ENCODE data around the gene KRT85. TPM values are rescaled to one million over a fixed set of nuclear protein-coding genes. Genes with fewer than 3 reads are reported as not detected.

The KRT85 gene
- total and polyA plus RNA-seq, 10 of the 15 experiments (the other 5 are each of a cell fraction or from before 2014, with no cell fraction given) = 0.05 to 0.18 (median 0.11) TPM; not detected in 6

GRCh38 chr12:52316290-52316689 lies 51.0 kb downstream of the KRT85 start:
- H3K79me2 ChIP-seq (ENCODE audit: control insufficient read depth, insufficient read depth, low read length) = no peaks in the 10 kb centered on the region
- ATAC-seq = no peak
- no peak overlapping the region for H2AFZ ChIP-seq (ENCODE audit: control insufficient read depth, low read depth, low read length)
- POLR2A ChIA-PET = no interaction called here
- in situ Hi-C loops (cut with MboI) (no loop called here), intact Hi-C loops (cut with micrococcal nuclease; ENCODE audit: unreplicated experiment) (no loop called here)
- no peak for DNase-seq (ENCODE audit: low read depth, low spot score)
- SMC1A ChIA-PET (ENCODE audit: uncharacterized antibody, unreplicated experiment) = interaction anchor here (0.5 kb wide), 1 partner anchor 202 kb away, joined by 4 read pairs; no protein-coding TSS in a partner anchor
- H3K27ac ChIP-seq (ENCODE audit: control insufficient read depth, insufficient read depth) = no peak overlapping the region
- no peak for TF ChIP-seq CBX3 (IDR thresholded peaks at IDR 0.05; ENCODE audit: borderline replicate concordance, low read depth)
- TF ChIP-seq, protein P1, sequence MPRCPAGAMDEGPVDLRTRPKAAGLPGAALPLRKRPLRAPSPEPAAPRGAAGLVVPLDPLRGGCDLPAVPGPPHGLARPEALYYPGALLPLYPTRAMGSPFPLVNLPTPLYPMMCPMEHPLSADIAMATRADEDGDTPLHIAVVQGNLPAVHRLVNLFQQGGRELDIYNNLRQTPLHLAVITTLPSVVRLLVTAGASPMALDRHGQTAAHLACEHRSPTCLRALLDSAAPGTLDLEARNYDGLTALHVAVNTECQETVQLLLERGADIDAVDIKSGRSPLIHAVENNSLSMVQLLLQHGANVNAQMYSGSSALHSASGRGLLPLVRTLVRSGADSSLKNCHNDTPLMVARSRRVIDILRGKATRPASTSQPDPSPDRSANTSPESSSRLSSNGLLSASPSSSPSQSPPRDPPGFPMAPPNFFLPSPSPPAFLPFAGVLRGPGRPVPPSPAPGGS (IDR thresholded peaks at IDR 0.05; ENCODE audit: borderline replicate concordance, insufficient read depth, low read depth, low read length, poor library complexity, severe bottlenecking) = no peak
- no peak for TF ChIP-seq SMARCA5 (IDR thresholded peaks at IDR 0.05)
- no peak for TF ChIP-seq RAD21 (IDR thresholded peaks at IDR 0.05; ENCODE audit: insufficient read depth, low read depth, low read length)
- TF ChIP-seq, protein P2, sequence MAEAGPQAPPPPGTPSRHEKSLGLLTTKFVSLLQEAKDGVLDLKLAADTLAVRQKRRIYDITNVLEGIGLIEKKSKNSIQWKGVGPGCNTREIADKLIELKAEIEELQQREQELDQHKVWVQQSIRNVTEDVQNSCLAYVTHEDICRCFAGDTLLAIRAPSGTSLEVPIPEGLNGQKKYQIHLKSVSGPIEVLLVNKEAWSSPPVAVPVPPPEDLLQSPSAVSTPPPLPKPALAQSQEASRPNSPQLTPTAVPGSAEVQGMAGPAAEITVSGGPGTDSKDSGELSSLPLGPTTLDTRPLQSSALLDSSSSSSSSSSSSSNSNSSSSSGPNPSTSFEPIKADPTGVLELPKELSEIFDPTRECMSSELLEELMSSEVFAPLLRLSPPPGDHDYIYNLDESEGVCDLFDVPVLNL (IDR thresholded peaks at IDR 0.05; ENCODE audit: low read depth, low read length) = no peak
- no peak for TF ChIP-seq RUNX3 (IDR thresholded peaks at IDR 0.05; ENCODE audit: low read length)
- no peak for TF ChIP-seq FOS (IDR thresholded peaks at IDR 0.05; ENCODE audit: borderline replicate concordance, extremely low read depth, insufficient read length)
- no peak for TF ChIP-seq SRF (IDR thresholded peaks at IDR 0.05; ENCODE audit: low read depth in 2 of 2, low read length in 2 of 2)
- no peak for TF ChIP-seq FOXM1 (IDR thresholded peaks at IDR 0.05; ENCODE audit: low read depth, low read length)
- TF ChIP-seq, protein P3, sequence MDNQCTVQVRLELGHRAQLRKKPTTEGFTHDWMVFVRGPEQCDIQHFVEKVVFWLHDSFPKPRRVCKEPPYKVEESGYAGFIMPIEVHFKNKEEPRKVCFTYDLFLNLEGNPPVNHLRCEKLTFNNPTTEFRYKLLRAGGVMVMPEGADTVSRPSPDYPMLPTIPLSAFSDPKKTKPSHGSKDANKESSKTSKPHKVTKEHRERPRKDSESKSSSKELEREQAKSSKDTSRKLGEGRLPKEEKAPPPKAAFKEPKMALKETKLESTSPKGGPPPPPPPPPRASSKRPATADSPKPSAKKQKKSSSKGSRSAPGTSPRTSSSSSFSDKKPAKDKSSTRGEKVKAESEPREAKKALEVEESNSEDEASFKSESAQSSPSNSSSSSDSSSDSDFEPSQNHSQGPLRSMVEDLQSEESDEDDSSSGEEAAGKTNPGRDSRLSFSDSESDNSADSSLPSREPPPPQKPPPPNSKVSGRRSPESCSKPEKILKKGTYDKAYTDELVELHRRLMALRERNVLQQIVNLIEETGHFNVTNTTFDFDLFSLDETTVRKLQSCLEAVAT (IDR thresholded peaks at IDR 0.05) = no peak
- no peak for TF ChIP-seq RB1 (IDR thresholded peaks at IDR 0.05; ENCODE audit: borderline replicate concordance)
- TF ChIP-seq PML (IDR thresholded peaks at IDR 0.05; ENCODE audit: low read length) = no peak
- no peak for TF ChIP-seq MEF2A (IDR thresholded peaks at IDR 0.05; ENCODE audit: insufficient read depth, low read depth, low read length)
- no peak for TF ChIP-seq GABPA (IDR thresholded peaks at IDR 0.05; ENCODE audit: low read depth)
- no peak for TF ChIP-seq PBX3 (IDR thresholded peaks at IDR 0.05; ENCODE audit: insufficient replicate concordance, low read depth, low read length)
- peaks cover 5 to 11% of the 10 kb centered on the region in 2 experiments; a peak in 2 of 4 replicates for H3K27me3 ChIP-seq (replicated peaks in 1 of 2; ENCODE audit: control insufficient read depth in 2 of 2, insufficient read depth in 2 of 2, low read length in 1 of 2)
- CTCF ChIA-PET = interaction anchor here (0.6 to 2.2 kb wide), 4 partner anchors 11 to 38 kb away, joined by 3 to 11 read pairs (median 3); no protein-coding TSS in a partner anchor
- RAD21 ChIA-PET (ENCODE audit: unreplicated experiment) = no interaction called here
- WGBS (ENCODE audit: insufficient coverage, insufficient replicate concordance, low lambda C conversion rate, missing lambda C conversion rate) = 55% methylated on average over 9 of the region's 9 CpGs
- no peak overlapping the region for H3K4me2 ChIP-seq (ENCODE audit: control insufficient read depth, insufficient read depth)
- no peaks in the 10 kb centered on the region for H3K9me3 ChIP-seq (replicated peaks; ENCODE audit: control insufficient read depth, insufficient read depth, low read length)
- no peaks in the 10 kb centered on the region for H4K20me1 ChIP-seq (ENCODE audit: control insufficient read depth, insufficient read depth)
- no TSS peak for BruUV-seq (replicated peaks)
- H3K4me1 ChIP-seq (ENCODE audit: control insufficient read depth, insufficient read depth, low read length) = no peaks in the 10 kb centered on the region
- no peak for FAIRE-seq
- no peak overlapping the region for H3K9ac ChIP-seq (ENCODE audit: control insufficient read depth, insufficient read depth, low read length)
- no peak overlapping the region for H3K4me3 ChIP-seq
- no peaks in the 10 kb centered on the region for H3K36me3 ChIP-seq (ENCODE audit: control insufficient read depth in 2 of 2, insufficient read depth in 2 of 2, low read length in 1 of 2)
